Mesenchymal stem cell (in vitro differentiated cells and primary cell): Measurements from ENCODE around the gene ZSWIM6.

Experiments
- DNase-seq: peaks from one replicate; pipeline ENCODE4 v3.0.0-alpha.2; 2013
- H2AFZ ChIP-seq: one replicate; pipeline ENCODE4 v1.6.1; 2013; ENCODE audit warnings: low read depth, mild to moderate bottlenecking, control low read depth, inconsistent platforms, low read length, moderate library complexity
- H2AK5ac ChIP-seq: 2 replicates; pipeline ENCODE4 v1.6.1; 2013; ENCODE audit warnings: low read length, moderate library complexity, mild to moderate bottlenecking, inconsistent platforms; ENCODE audit not compliant: severe bottlenecking
- H2BK120ac ChIP-seq: one replicate; pipeline ENCODE4 v1.6.1; 2013; ENCODE audit warnings: low read depth, mild to moderate bottlenecking, inconsistent platforms, low read length, moderate library complexity
- H2BK12ac ChIP-seq, 2 experiments: one replicate each; pipeline ENCODE4 v1.6.1; 2013; ENCODE audit warnings: inconsistent platforms in 2 of 2, low read length in 2 of 2, mild to moderate bottlenecking in 2 of 2, moderate library complexity in 2 of 2, control low read depth in 1 of 2
- H2BK15ac ChIP-seq: one replicate; pipeline ENCODE4 v1.6.1; 2013; ENCODE audit warnings: mild to moderate bottlenecking, low read depth, inconsistent platforms; ENCODE audit not compliant: poor library complexity, severe bottlenecking
- H2BK5ac ChIP-seq: 2 replicates; pipeline ENCODE4 v1.6.1; 2013; ENCODE audit warnings: low read depth, mild to moderate bottlenecking, low read length, control low read depth, inconsistent platforms; ENCODE audit not compliant: poor library complexity, severe bottlenecking
- H3K14ac ChIP-seq, 2 experiments: one replicate each; pipeline ENCODE4 v1.6.1; 2013; ENCODE audit warnings: inconsistent platforms in 2 of 2, low read length in 2 of 2, control low read depth in 1 of 2, mild to moderate bottlenecking in 1 of 2, moderate library complexity in 1 of 2
- H3K18ac ChIP-seq, 2 experiments: one replicate each; pipeline ENCODE4 v1.6.1; 2013; ENCODE audit warnings: inconsistent platforms in 2 of 2, low read length in 2 of 2, control low read depth in 1 of 2, low read depth in 1 of 2, mild to moderate bottlenecking in 1 of 2
- H3K23ac ChIP-seq, 2 experiments: one replicate each; pipeline ENCODE4 v1.6.1; 2013; ENCODE audit warnings: inconsistent platforms in 2 of 2, low read length in 2 of 2, mild to moderate bottlenecking in 2 of 2, moderate library complexity in 2 of 2, control low read depth in 1 of 2
- H3K27ac ChIP-seq: 2 replicates; pipeline ENCODE4 v1.5.1; 2013; ENCODE audit warnings: mild to moderate bottlenecking, moderate library complexity, low read length, control low read depth, inconsistent platforms; ENCODE audit not compliant: poor library complexity, severe bottlenecking
- H3K27me3 ChIP-seq, 2 experiments: 2 replicates each; pipeline versions ENCODE4 v1.6.1 to v1.7.0; 2013; ENCODE audit warnings: low read length in 2 of 2, mild to moderate bottlenecking in 2 of 2, moderate library complexity in 2 of 2, control low read depth in 1 of 2, inconsistent platforms in 1 of 2; ENCODE audit not compliant: control insufficient read depth in 1 of 2, insufficient read depth in 1 of 2
- H3K36me3 ChIP-seq, 2 experiments: 2 replicates each; pipeline versions ENCODE4 v1.6.1 to v1.7.0; 2013; ENCODE audit warnings: low read length in 2 of 2, control low read depth in 1 of 2, inconsistent platforms in 1 of 2, low read depth in 1 of 2, mild to moderate bottlenecking in 1 of 2; ENCODE audit not compliant: insufficient read depth in 2 of 2, control insufficient read depth in 1 of 2
- H3K4ac ChIP-seq, 2 experiments: one replicate each; pipeline ENCODE4 v1.6.1; 2013; ENCODE audit warnings: inconsistent platforms in 2 of 2, low read length in 2 of 2, mild to moderate bottlenecking in 2 of 2, moderate library complexity in 2 of 2, control low read depth in 1 of 2, low read depth in 1 of 2
- H3K4me1 ChIP-seq: 2 replicates; pipeline ENCODE4 v1.6.1; 2013; ENCODE audit warnings: low read depth, low read length, control low read depth; ENCODE audit not compliant: control insufficient read depth, insufficient read depth
- H3K4me2 ChIP-seq: 2 replicates; pipeline ENCODE4 v1.6.1; 2013; ENCODE audit warnings: low read length, mild to moderate bottlenecking, inconsistent platforms; ENCODE audit not compliant: poor library complexity, severe bottlenecking
- H3K4me3 ChIP-seq, 2 experiments: 2 replicates each; pipeline versions ENCODE4 v1.5.1 to v1.7.0; 2013; ENCODE audit warnings: low read length in 2 of 2, mild to moderate bottlenecking in 2 of 2, control low read depth in 1 of 2, low read depth in 1 of 2; ENCODE audit not compliant: insufficient read depth in 1 of 2
- H3K79me1 ChIP-seq: replicated peaks from 2 replicates; pipeline ENCODE4 v1.6.1; 2013; ENCODE audit warnings: mild to moderate bottlenecking, control low read depth, low read length, inconsistent platforms; ENCODE audit not compliant: poor library complexity, severe bottlenecking
- H3K9ac ChIP-seq: 2 replicates; pipeline ENCODE4 v1.7.0; 2013; ENCODE audit warnings: mild to moderate bottlenecking, low read length, moderate library complexity
- H3K9me3 ChIP-seq: 2 replicates; pipeline ENCODE4 v1.7.0; 2013; ENCODE audit warnings: mild to moderate bottlenecking, low read length; ENCODE audit not compliant: control insufficient read depth
- H4K8ac ChIP-seq: one replicate; pipeline ENCODE4 v1.6.1; 2013; ENCODE audit warnings: inconsistent platforms, mild to moderate bottlenecking, low read length, moderate library complexity
- H4K91ac ChIP-seq: one replicate; pipeline ENCODE4 v1.6.1; 2013; ENCODE audit warnings: mild to moderate bottlenecking, low read length, inconsistent platforms
- WGBS: methylation state at CpG from one replicate; pipeline ENCODE4 v1.1.7; 2013; ENCODE audit warnings: mixed read lengths; 5-methylcytosine and 5-hydroxymethylcytosine counted together

The ZSWIM6 gene

GRCh38 chr5:61466017-61466416 is 134.0 kb downstream of the ZSWIM6 start:
- H2AK5ac ChIP-seq, result no peak overlapping the region
- no peak overlapping the region for H3K9ac ChIP-seq
- H4K8ac ChIP-seq, result no peak overlapping the region
- H2BK12ac ChIP-seq, result no peak overlapping the region
- H3K9me3 ChIP-seq, result no peaks in the 10 kb centered on the region
- H2BK15ac ChIP-seq, result no peak overlapping the region
- no peak overlapping the region for H3K14ac ChIP-seq
- H2AFZ ChIP-seq, result no peak overlapping the region
- no peaks in the 10 kb centered on the region for H3K27me3 ChIP-seq
- H3K4me2 ChIP-seq, result no peak overlapping the region
- H2BK120ac ChIP-seq, result no peak overlapping the region
- H2BK5ac ChIP-seq, result no peak overlapping the region
- no peak for DNase-seq
- no peak overlapping the region for H3K18ac ChIP-seq
- peaks cover 6% of the 10 kb centered on the region for H3K4me1 ChIP-seq
- H3K4me3 ChIP-seq, result no peak overlapping the region
- no peak overlapping the region for H4K91ac ChIP-seq
- H3K36me3 ChIP-seq, result no peaks in the 10 kb centered on the region
- WGBS, result 100% methylated on average over 1 of the region's 1 CpG
- no peak overlapping the region for H3K27ac ChIP-seq
- H3K23ac ChIP-seq, result no peak overlapping the region
- peaks cover 22% of the 10 kb centered on the region for H3K79me1 ChIP-seq
- H3K4ac ChIP-seq, result no peak overlapping the region

GRCh38 chr5:61467766-61468482 is 135.9 kb downstream of the ZSWIM6 start:
- no peak overlapping the region for H2BK12ac ChIP-seq
- peaks cover 0 to 3% of the 10 kb centered on the region in 2 experiments for H3K36me3 ChIP-seq
- H3K14ac ChIP-seq, result no peak overlapping the region
- H3K23ac ChIP-seq, result no peak overlapping the region
- H3K27me3 ChIP-seq, result no peaks in the 10 kb centered on the region
- peaks cover 6% of the 10 kb centered on the region for H3K4me1 ChIP-seq
- H4K8ac ChIP-seq, result no peak overlapping the region
- no peak overlapping the region for H3K18ac ChIP-seq
- no CpG with 5 or more reads among the region's 2 CpGs for WGBS
- no peak overlapping the region for H3K4ac ChIP-seq
- no peaks in the 10 kb centered on the region for H3K9me3 ChIP-seq
- peaks cover 23% of the 10 kb centered on the region for H3K79me1 ChIP-seq
- H2BK120ac ChIP-seq, result no peak overlapping the region
- H4K91ac ChIP-seq, result no peak overlapping the region
- peak; percentile 33 for DNase-seq
- no peak overlapping the region for H2BK5ac ChIP-seq
- H3K4me2 ChIP-seq, result no peak overlapping the region
- no peak overlapping the region for H3K9ac ChIP-seq
- no peak overlapping the region for H2BK15ac ChIP-seq
- no peak overlapping the region for H2AK5ac ChIP-seq
- H3K4me3 ChIP-seq, result no peak overlapping the region
- H2AFZ ChIP-seq, result no peak overlapping the region
- H3K27ac ChIP-seq, result peak overlapping the region; percentile 55

GRCh38 chr5:61468483-61468865 is 136.4 kb downstream of the ZSWIM6 start:
- no peaks in the 10 kb centered on the region for H3K9me3 ChIP-seq
- H3K27ac ChIP-seq, result peak overlapping the region; percentile 37
- DNase-seq, result no peak
- H3K36me3 ChIP-seq, result peaks cover 0 to 6% of the 10 kb centered on the region in 2 experiments
- no peaks in the 10 kb centered on the region for H3K27me3 ChIP-seq
- no peak overlapping the region for H3K4me3 ChIP-seq
- H4K8ac ChIP-seq, result no peak overlapping the region
- H3K4me1 ChIP-seq, result peaks cover 6% of the 10 kb centered on the region
- no peak overlapping the region for H4K91ac ChIP-seq
- no CpG with 5 or more reads among the region's 2 CpGs for WGBS
- no peak overlapping the region for H3K23ac ChIP-seq
- no peak overlapping the region for H3K14ac ChIP-seq
- H3K18ac ChIP-seq, result no peak overlapping the region
- H3K4ac ChIP-seq, result no peak overlapping the region
- H2BK15ac ChIP-seq, result no peak overlapping the region
- no peak overlapping the region for H2BK5ac ChIP-seq
- no peak overlapping the region for H2BK12ac ChIP-seq
- H2AFZ ChIP-seq, result no peak overlapping the region
- H3K79me1 ChIP-seq, result peaks cover 23% of the 10 kb centered on the region
- no peak overlapping the region for H2BK120ac ChIP-seq
- no peak overlapping the region for H3K9ac ChIP-seq
- no peak overlapping the region for H3K4me2 ChIP-seq
- H2AK5ac ChIP-seq, result no peak overlapping the region

GRCh38 chr5:61471352-61471751 is 139.3 kb downstream of the ZSWIM6 start:
- no peak overlapping the region for H3K9ac ChIP-seq
- H3K4ac ChIP-seq, result no peak overlapping the region
- H3K4me1 ChIP-seq, result peaks cover 1% of the 10 kb centered on the region
- WGBS, result 100% methylated on average over 1 of the region's 1 CpG
- H3K14ac ChIP-seq, result no peak overlapping the region
- H3K27me3 ChIP-seq, result no peaks in the 10 kb centered on the region
- H3K79me1 ChIP-seq, result peaks cover 18% of the 10 kb centered on the region
- no peaks in the 10 kb centered on the region for H3K9me3 ChIP-seq
- no peak for DNase-seq
- no peak overlapping the region for H2BK5ac ChIP-seq
- H4K91ac ChIP-seq, result no peak overlapping the region
- H3K4me2 ChIP-seq, result no peak overlapping the region
- H3K4me3 ChIP-seq, result no peak overlapping the region
- no peak overlapping the region for H2BK15ac ChIP-seq
- no peak overlapping the region for H4K8ac ChIP-seq
- H2AFZ ChIP-seq, result no peak overlapping the region
- no peak overlapping the region for H2BK120ac ChIP-seq
- H3K23ac ChIP-seq, result no peak overlapping the region
- peak overlapping the region in 1 of 2 experiments; percentile 56 for H2BK12ac ChIP-seq
- peaks cover 0 to 27% of the 10 kb centered on the region in 2 experiments for H3K36me3 ChIP-seq
- H3K18ac ChIP-seq, result no peak overlapping the region
- H3K27ac ChIP-seq, result no peak overlapping the region
- no peak overlapping the region for H2AK5ac ChIP-seq
